AG08396 (cell line): ENCODE measurements around the gene PLXDC2.
"Not testable (repeated sequence)": the region's sequence is repeated elsewhere in the genome, so short reads cannot be mapped to it uniquely, and the experiment has no call there.

Experiments used
- DNase-seq: peaks from one replicate; pipeline ENCODE4 v3.0.0; 2012; ENCODE audit warnings: low spot score, mixed read lengths

The PLXDC2 gene

GRCh38 chr10:20202337-20202736 lies 386.1 kb downstream of the PLXDC2 start:
- no peak for DNase-seq

GRCh38 chr10:20207653-20208052 lies 391.4 kb downstream of the PLXDC2 start:
- no peak for DNase-seq

DNA sequence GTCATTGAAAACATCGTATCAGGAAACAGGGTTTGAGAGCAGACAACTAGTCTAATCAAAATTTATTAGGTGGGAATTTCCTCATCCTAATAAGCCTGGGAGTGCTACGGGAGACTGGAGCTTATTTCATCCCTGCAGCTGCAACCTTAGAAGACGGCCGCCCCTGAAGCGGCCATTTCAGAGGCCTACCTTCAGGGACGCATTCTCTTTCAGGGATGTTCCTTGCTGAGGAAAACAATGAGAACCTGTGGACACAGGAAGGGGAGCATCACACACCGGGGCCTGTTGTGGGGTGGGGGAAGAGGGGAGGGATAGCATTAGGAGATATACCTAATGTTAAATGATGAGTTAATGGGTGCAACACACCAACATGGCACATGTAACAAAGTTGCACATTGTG lies 392.9 kb downstream of the PLXDC2 start:
- not testable (repeated sequence) for DNase-seq

- no peak for DNase-seq
These were observed 399.4 kb downstream of the PLXDC2 start for GRCh38 chr10:20215547-20216152.

DNA sequence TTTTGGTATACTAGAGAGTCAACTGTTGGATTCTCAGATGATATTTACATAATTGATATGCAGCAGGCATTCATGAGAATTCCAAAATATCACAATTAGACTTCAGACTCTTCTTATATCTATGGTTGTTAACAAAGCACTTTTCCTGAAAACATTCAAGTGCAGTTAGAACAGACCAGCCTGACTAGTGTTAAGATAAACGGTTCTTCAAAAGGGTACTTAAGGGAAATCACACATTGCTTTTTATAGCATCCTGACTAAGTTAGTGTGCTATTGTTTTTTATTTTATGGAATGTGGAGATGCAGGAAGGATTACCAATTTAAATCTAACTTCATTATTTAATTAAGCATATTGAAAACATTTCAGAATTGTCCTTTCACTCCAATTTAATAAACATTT lies 405.1 kb downstream of the PLXDC2 start:
- DNase-seq: no peak

- no peak for DNase-seq
These were observed 412.5 kb downstream of the PLXDC2 start for GRCh38 chr10:20228729-20229128.

DNA sequence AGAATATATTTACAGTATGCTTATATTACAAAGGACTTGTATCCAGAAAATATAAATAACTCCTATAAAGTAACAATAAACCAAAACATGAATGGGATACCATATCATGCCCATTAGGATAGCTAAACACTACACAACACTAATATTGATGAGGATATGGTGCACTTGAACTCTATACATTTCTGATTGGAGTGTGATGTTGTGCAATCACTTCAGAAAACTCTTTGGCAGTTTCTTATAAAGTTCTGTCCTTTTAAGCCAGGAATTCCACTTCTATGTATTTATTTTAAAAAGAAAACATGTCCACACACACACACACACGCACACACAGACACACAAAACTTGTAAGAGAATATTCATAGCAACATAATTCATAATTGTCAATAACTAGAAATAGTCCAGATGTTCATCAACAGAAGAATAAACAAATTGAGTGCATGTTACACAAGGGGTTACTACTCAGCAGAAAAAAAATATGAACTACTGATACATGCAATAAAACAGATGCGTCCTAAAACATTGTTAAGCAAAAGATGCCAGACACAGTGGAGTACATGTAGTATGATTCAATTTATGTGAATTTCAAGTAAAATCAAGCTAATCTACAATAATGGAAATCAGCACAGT lies 416.0 kb downstream of the PLXDC2 start:
- DNase-seq: no peak

DNA sequence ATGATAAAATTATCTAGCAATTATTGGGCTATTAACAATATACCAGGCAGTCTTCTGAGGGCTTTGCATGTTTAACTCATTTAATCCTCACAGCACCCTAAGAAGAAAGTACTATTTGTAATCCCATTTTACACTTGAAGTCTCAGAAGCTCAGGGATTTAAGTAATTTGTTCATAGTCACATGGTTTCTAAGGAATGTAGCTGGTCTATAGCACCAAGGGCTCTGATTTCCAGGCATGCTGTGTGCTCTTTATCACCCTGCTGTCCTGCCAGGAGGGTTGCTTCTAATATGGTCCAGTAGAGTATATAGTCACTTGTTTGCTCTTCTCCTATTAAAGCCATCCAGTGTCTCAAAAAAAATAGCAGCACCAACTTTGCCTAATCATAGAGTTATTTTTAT lies 417.2 kb downstream of the PLXDC2 start:
- DNase-seq: no peak

- DNase-seq: no peak
These were observed 418.3 kb downstream of the PLXDC2 start for GRCh38 chr10:20234579-20234978.

- no peak for DNase-seq
These were observed 420.9 kb downstream of the PLXDC2 start for GRCh38 chr10:20237091-20237570.

- no peak for DNase-seq
These were observed 421.4 kb downstream of the PLXDC2 start for GRCh38 chr10:20237586-20237985.

GRCh38 chr10:20240643-20241042 lies 424.4 kb downstream of the PLXDC2 start:
- DNase-seq: no peak

DNA sequence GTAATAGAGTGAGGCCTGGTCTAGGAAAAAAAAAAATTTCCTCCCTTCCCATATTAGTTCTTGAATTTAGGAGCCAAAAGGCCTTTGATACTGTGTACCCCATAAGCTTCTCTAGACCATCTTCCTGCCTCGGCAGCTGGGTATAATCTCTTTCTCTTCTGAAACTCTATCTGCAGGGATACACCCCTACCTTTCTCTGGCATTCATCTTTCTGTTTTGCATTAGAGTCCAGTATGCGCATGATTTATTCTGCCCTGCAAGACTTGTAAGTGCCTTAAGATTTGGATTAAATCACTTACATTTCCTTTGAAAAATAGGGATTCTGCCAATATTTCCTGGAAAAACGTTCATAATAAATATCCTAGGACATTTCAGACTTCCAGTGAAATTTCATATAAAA lies 431.2 kb downstream of the PLXDC2 start:
- no peak for DNase-seq

GRCh38 chr10:20247891-20248708 lies 431.9 kb downstream of the PLXDC2 start:
- DNase-seq: no peak

GRCh38 chr10:20254078-20254477 lies 437.8 kb downstream of the PLXDC2 start:
- DNase-seq: no peak

GRCh38 chr10:20254497-20254896 lies 438.3 kb downstream of the PLXDC2 start:
- DNase-seq: no peak

GRCh38 chr10:20256969-20257368 lies 440.7 kb downstream of the PLXDC2 start:
- no peak for DNase-seq

DNA sequence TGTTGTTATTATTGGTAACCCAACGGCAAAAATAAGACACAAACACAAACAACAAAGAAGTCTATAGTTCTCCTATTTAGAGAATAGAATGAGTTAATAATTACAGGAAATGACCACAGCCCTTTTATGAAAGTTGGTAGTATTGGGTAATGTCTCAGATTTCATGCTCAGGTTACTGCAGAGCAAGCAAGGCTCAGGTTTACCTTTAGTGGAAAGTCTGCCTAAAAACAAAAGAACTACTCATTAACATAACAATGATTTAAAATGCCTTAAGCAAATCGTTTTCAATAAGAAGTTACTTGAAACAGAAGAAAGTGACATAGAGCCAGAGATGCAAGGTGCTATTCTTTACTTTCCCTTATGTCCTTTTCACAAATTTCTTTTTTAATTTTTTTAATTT lies 441.2 kb downstream of the PLXDC2 start:
- no peak for DNase-seq

GRCh38 chr10:20265146-20265545 lies 448.9 kb downstream of the PLXDC2 start:
- no peak for DNase-seq

- DNase-seq: no peak
These were observed 451.5 kb downstream of the PLXDC2 start for GRCh38 chr10:20267734-20268133.

DNA sequence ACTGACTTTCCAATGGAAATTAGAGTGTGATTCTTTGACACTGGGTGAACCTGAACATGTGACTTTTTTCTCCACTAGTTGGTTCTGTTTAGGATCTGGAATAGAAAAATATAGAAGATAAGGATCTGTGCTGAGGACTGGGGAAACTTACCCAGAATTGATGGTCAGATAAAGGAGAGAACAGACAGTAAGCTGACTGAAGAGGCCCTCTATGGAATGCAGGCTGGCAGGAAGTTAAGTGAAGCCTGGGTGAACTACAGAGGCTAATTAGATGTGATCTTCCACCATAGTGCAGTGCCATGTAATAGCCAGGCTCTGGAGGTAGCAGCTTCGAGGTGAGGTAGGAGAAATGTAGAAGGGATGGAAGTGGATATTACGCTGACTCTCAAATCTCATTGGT lies 455.3 kb downstream of the PLXDC2 start:
- no peak for DNase-seq

- no peak for DNase-seq
These were observed 456.4 kb downstream of the PLXDC2 start for GRCh38 chr10:20272608-20273007.

GRCh38 chr10:20274571-20274970 lies 458.3 kb downstream of the PLXDC2 start:
- no peak for DNase-seq
